Effector CD4-positive, alpha-beta T cell (primary cell): ENCODE data around the gene KRTAP4-12.
"Not testable (repeated sequence)": the region's sequence is repeated elsewhere in the genome, so short reads cannot be mapped to it uniquely, and the experiment has no call there.

Experiments
- DNase-seq: peaks from one replicate; pipeline ENCODE4 v3.0.0-alpha.2; 2020

KRTAP4-12 gene

GRCh38 chr17:41084100-41084856, 39.7 kb downstream of the KRTAP4-12 start, which contains the start of gene KRTAP4-7:
Gene KRTAP4-7 (plus strand): TSS chr17:41084150. CDS start chr17:41084207, 57 bp downstream.
- DNase-seq, result not testable (repeated sequence)

DNA sequence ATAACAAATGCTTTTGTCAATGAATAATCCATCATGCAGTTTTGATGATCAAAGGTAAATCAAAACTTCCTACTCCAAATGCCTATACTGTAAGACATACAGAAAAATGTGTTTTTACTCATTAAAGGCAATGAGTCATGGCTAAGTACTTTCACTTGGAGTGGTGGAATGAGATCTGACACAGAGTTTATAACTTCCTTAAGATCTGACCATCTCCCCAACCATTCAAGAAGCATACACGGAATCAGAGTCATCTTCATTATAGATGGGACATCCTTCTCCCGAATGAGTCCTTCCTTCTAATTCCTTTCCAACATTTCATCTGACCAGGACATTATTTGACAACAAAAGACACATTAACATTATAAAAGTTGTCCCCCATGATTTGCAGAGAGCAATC, 40.6 kb downstream of the KRTAP4-12 start:
- not testable (repeated sequence) for DNase-seq

DNA sequence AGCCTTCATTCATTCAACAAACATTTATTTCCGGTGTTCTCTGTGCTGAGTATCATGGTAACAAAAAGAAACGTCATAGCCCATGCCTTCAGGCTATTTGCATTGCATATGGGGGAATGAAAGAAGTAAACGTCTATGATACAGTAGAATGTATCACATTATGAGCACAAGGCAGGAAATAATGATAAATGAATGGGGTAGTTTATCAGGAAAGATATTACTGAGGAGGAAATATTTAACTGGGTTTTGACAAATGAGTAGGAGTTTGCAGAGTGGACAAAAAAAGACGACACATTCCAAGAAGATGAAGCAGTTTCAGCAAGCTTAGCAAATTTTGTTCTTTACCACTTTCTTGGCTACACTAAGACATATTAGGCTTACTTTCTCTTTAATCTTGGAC, 41.4 kb downstream of the KRTAP4-12 start:
- DNase-seq, result no peak

GRCh38 chr17:41076788-41077187, 47.2 kb downstream of the KRTAP4-12 start:
- DNase-seq, result no peak

- DNase-seq, result no peak
Measured at GRCh38 chr17:41073676-41074075, 50.3 kb downstream of the KRTAP4-12 start.
